CD4-positive, alpha-beta T cell treated with Interleukin-15 for 4 hours (primary cell): ENCODE measurements around the gene LRP3.
"Not testable (repeated sequence)": the region's sequence is repeated elsewhere in the genome, so short reads cannot be mapped to it uniquely, and the experiment has no call there.

Experiments used
- DNase-seq: peaks from one replicate; pipeline ENCODE4 v3.0.0-alpha.2; 2020; ENCODE audit warnings: low spot score

LRP3 gene

GRCh38 chr19:33193865-33194362 lies at the start of gene LRP3:
LRP3 (plus strand) TSS chr19:33194330; CDS start chr19:33194786, 456 bp downstream.
- DNase-seq: no peak

- no peak for DNase-seq
Measured at GRCh38 chr19:33146209-33146608, 47.9 kb upstream of the LRP3 start.

GRCh38 chr19:33147538-33147937 lies 46.6 kb upstream of the LRP3 start:
- DNase-seq: no peak

- no peak for DNase-seq
Measured at GRCh38 chr19:33150852-33151518, 43.1 kb upstream of the LRP3 start.

- no peak for DNase-seq
Measured at GRCh38 chr19:33152176-33152575, 42.0 kb upstream of the LRP3 start.

GRCh38 chr19:33152625-33153024 lies 41.5 kb upstream of the LRP3 start:
- not testable (repeated sequence) for DNase-seq

GRCh38 chr19:33154313-33154712 lies 39.8 kb upstream of the LRP3 start:
- not testable (repeated sequence) for DNase-seq

- DNase-seq: no peak
Measured at GRCh38 chr19:33156334-33156733, 37.8 kb upstream of the LRP3 start.

GRCh38 chr19:33157906-33158305 lies 36.2 kb upstream of the LRP3 start:
- no peak for DNase-seq

- no peak for DNase-seq
Measured at GRCh38 chr19:33158365-33158764, 35.8 kb upstream of the LRP3 start.

GRCh38 chr19:33159149-33159548 lies 35.0 kb upstream of the LRP3 start:
- DNase-seq: no peak

GRCh38 chr19:33159893-33160292 lies 34.2 kb upstream of the LRP3 start:
- no peak for DNase-seq

GRCh38 chr19:33161201-33161600 lies 32.9 kb upstream of the LRP3 start:
- no peak for DNase-seq

- DNase-seq: no peak
Measured at GRCh38 chr19:33163481-33163880, 30.6 kb upstream of the LRP3 start.

- DNase-seq: not testable (repeated sequence)
Measured at GRCh38 chr19:33166037-33166436, 28.1 kb upstream of the LRP3 start.

- DNase-seq: no peak
Measured at GRCh38 chr19:33167438-33167837, 26.7 kb upstream of the LRP3 start.

- DNase-seq: no peak
Measured at GRCh38 chr19:33168528-33168927, 25.6 kb upstream of the LRP3 start.

- no peak for DNase-seq
Measured at GRCh38 chr19:33171222-33171795, 22.8 kb upstream of the LRP3 start.

GRCh38 chr19:33171916-33172359 lies 22.2 kb upstream of the LRP3 start:
- DNase-seq: no peak

- DNase-seq: no peak
Measured at GRCh38 chr19:33174186-33174585, 19.9 kb upstream of the LRP3 start.

GRCh38 chr19:33175156-33175782 lies 18.9 kb upstream of the LRP3 start:
- DNase-seq: no peak

- DNase-seq: peak; percentile 6
Measured at GRCh38 chr19:33175886-33176669, 18.1 kb upstream of the LRP3 start.
